GM12892 (cell line): ENCODE results near the gene HLA-DMA. TPM values are rescaled to one million over a fixed set of nuclear protein-coding genes. Genes with fewer than 3 reads are reported as not detected.

Experiments
- DNase-seq: peaks from one replicate; pipeline ENCODE4 v3.0.0; 2011; ENCODE audit not compliant: insufficient read length
- FAIRE-seq: peaks from 2 replicates; lab custom pipeline; 2011; peaks lifted over from hg19 to GRCh38; lab: Jason Lieb, UNC
- POLR2A ChIP-seq: IDR thresholded peaks from 2 replicates; pipeline ENCODE4 v1.6.1; 2011; ENCODE audit warnings: low read depth, low read length, control low read depth
- POLR2AphosphoS5 ChIP-seq: IDR thresholded peaks from 2 replicates; pipeline ENCODE4 v1.6.1; 2011; ENCODE audit warnings: low read depth, low read length, control low read depth
- TAF1 ChIP-seq: IDR thresholded peaks from 2 replicates; pipeline ENCODE4 v1.6.1; 2011; ENCODE audit warnings: low read depth, mild to moderate bottlenecking, control low read depth, low read length, borderline replicate concordance
- polyA plus RNA-seq: library from polyadenylated mRNA; unstranded; fragments of >200 nt; gene quantifications from one replicate; pipeline ENCODE4 v1.2.1, GENCODE V29; 2012; ENCODE audit warnings: missing spikeins, inconsistent platforms; ENCODE audit not compliant: missing spikeins

HLA-DMA gene
- 301 TPM for polyA plus RNA-seq

GRCh38 chr6:32952817-32953739 is at the start of gene HLA-DMA:
HLA-DMA (minus strand) TSS chr6:32953097; CDS start chr6:32953036, 61 bp downstream.
- FAIRE-seq, result peak; percentile 100
- TF ChIP-seq POLR2A (peak; percentile 99), POLR2AphosphoS5 (peak; percentile 99), TAF1 (peak; percentile 83)
- DNase-seq, result peak; percentile 63

DNA sequence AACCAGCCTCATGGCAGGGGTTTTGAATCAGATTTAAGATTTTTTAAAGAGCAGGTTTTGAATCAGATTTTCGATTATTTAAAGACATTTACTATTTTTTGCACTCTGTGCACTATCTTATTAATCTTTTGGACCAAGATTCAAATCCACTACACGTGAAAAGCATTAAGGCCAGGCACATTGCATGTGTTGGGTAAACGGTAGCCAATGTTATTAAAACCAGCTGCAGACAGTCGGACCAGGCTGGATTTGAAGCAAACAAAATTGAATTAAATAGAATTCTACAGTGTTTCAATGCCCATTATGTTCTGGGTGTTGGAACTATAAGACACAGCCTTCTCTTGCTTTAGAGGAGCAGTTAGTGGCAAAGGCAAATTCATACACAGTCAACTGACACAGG is 48.8 kb upstream of the HLA-DMA start:
- no peak for FAIRE-seq
- no peak for DNase-seq
- TF ChIP-seq TAF1 (no peak), POLR2AphosphoS5 (no peak), POLR2A (no peak)

DNA sequence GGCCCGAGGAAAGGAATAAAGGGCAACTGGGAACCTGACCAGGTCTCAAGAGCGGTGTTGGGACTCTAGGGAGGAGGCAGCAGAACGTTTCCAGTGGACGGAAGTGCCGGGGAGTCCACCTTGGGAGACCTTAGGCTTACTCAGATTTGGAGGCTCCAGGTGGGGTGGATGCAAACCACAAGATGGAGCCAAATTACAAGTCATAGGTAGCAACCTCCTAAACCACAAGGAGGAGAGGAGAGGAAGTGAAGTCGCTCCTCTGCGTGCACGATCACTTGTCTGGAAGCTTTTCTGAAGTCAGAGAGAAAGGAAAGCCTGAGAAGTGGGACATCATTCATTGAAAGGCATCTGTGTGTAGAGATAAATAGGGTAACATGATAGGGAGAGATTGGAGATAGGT is 47.2 kb upstream of the HLA-DMA start:
- peak; percentile 85 for FAIRE-seq
- TF ChIP-seq POLR2AphosphoS5 (no peak), POLR2A (no peak), TAF1 (no peak)
- DNase-seq, result no peak

DNA sequence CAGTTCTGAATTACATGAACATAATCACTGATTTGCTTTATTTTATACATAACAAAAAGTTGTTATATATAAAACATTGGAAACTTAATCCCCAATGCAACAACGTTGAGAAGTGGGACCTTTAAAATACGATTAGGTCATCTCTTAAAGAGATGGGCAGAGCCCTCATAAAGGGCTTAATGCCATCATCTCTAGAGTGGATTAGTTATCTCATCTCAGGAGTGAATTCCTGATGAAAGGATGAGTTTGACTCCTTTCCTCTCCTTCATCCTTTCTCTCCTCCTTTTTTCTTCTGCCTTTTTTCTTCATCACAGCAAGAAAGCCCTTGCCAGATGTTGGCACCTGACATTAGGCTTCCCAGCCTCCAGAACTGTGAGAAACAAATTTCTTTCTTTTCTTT is 42.6 kb upstream of the HLA-DMA start:
- DNase-seq (no peak), FAIRE-seq (no peak)
- no peak for TF ChIP-seq POLR2A
- TF ChIP-seq POLR2AphosphoS5, result no peak
- TF ChIP-seq TAF1, result no peak

- DNase-seq (no peak), FAIRE-seq (no peak)
- TF ChIP-seq POLR2AphosphoS5, result no peak
- no peak for TF ChIP-seq TAF1
- TF ChIP-seq POLR2A, result no peak
Observed at GRCh38 chr6:32993363-32993973, 40.6 kb upstream of the HLA-DMA start.

DNA sequence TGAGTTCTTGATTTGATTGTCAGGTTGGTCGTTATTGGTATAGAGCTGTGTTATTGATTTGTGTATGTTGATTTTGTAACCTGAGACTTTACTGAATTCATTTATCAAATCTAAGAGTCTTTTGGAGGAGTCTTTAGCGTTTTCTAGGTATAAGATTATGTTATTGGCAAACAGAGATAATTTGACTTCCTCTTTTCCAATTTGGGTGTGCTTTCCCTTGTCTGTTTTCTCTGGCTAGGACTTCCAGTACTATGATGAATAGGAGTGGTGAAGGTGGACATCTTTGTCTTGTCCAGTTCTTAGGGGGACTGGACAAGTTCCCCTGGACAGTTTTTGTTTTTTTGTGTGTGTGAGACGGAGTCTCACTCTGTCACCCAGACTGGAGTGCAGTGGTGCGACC is 39.1 kb upstream of the HLA-DMA start:
- DNase-seq, result no peak
- TF ChIP-seq POLR2A (no peak), POLR2AphosphoS5 (no peak), TAF1 (no peak)
- FAIRE-seq, result no peak

DNA sequence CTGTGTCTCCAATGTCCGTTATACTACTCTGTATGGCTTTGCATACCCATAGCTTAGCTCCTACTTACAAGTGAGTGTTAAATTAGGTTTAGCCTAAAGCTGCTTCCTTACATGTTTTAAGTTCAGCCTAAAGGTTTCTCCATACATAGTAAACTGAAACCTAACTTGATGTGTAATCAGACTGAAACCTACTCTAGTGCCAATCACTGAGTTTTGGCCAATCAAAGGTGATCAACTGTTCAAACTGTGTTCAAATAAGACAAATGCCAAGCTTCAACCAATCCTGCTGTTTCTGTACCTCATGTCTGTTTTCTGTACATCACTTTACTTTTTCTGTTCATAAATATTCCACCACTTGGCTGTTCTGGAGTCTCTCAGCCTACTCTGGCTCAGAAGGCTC is 36.5 kb upstream of the HLA-DMA start:
- DNase-seq (no peak), FAIRE-seq (peak; percentile 71)
- no peak for TF ChIP-seq POLR2A
- no peak for TF ChIP-seq POLR2AphosphoS5
- no peak for TF ChIP-seq TAF1

DNA sequence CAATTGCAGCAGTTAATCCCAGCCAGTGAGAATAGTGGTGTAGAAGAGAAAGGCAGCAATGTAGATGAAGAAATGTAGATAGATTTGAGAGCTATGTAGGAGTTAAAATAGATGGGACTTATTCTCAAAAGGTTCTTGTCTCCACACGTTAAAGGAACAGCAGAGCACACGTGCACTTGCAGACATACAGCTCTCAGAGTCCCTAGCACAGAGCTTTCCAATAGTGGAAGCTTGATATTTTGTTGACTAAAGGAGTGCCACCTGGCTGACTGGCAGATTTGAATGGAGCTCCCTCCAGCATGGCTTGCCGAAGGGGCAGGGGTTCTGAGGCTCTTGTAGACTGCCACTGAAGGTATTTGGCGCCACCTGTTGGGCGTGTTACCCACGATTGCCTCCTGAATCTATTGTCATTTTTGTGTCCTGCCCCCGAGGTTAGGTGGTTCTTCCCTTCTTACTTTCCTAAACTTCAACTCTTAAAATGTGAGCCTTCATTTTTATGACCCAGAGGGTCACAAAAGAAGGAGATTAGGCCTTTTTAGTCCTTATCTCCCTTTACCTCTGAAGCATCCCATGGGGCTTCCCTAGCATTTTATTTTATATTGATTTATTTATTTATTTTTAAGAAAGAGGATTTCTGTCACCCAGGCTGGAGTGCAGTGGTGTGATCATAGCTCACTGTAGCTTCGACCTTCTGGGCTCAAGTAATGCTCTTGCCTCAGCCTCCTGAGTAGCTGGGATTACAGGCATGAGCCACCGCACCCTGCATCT is 31.9 kb upstream of the HLA-DMA start:
- TF ChIP-seq TAF1 (no peak), POLR2AphosphoS5 (no peak), POLR2A (no peak; the same call in 1 of the 2 replicates)
- peak; percentile 90 for FAIRE-seq

GRCh38 chr6:32983964-32984621 is 31.2 kb upstream of the HLA-DMA start:
- TF ChIP-seq TAF1 (no peak), POLR2A (no peak; the same call in 1 of the 2 replicates), POLR2AphosphoS5 (no peak)
- FAIRE-seq, result peak; percentile 64
- DNase-seq, result no peak

More for the DNA sequence above, 31.9 kb upstream of the HLA-DMA start:
- DNase-seq, result no peak

DNA sequence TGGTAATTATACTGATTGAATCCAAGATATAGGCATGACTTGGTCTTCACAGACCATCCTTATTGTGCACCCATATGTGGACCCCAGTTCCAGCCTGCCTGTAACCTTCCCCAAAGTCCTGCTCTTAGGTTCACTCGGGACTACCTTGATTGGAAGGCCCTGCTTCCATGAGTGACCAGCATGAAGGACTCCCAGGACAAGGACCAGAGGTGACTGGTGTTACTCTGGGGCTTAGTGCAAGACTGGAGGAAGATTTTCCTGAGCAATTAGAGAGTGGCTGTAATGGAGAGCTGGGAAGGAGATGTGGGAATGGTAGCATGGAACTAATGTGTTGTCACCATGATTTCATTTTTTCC is 30.6 kb upstream of the HLA-DMA start:
- DNase-seq, result no peak
- no peak for FAIRE-seq
- TF ChIP-seq POLR2A (no peak; the same call in 1 of the 2 replicates), TAF1 (no peak), POLR2AphosphoS5 (no peak; the same call in 1 of the 2 replicates)

- FAIRE-seq (no peak), DNase-seq (no peak)
- TF ChIP-seq TAF1 (no peak), POLR2AphosphoS5 (no peak; the same call in 1 of the 2 replicates), POLR2A (no peak; the same call in 1 of the 2 replicates)
Observed at GRCh38 chr6:32982702-32983492, 30.0 kb upstream of the HLA-DMA start.
